ENCODE measurements around the gene C1S.

C1S gene

GRCh38 chr12:7079826-7080125 lies 19.3 kb downstream of the C1S start:
- no peak for DNase-seq

GRCh38 chr12:7081037-7081436 lies 20.5 kb downstream of the C1S start:
- DNase-seq = no peak

- no peak for DNase-seq
Observed at GRCh38 chr12:7083125-7083524, 22.6 kb downstream of the C1S start.

GRCh38 chr12:7089196-7089871 lies 28.8 kb downstream of the C1S start:
- DNase-seq = no peak

- DNase-seq = no peak
Observed at GRCh38 chr12:7090222-7090998, 29.9 kb downstream of the C1S start.

GRCh38 chr12:7091171-7091570 lies 30.7 kb downstream of the C1S start:
- DNase-seq = no peak

- no peak for DNase-seq
Observed at GRCh38 chr12:7091660-7092228, 31.2 kb downstream of the C1S start.

GRCh38 chr12:7092229-7092985 lies 31.9 kb downstream of the C1S start, which contains the start of gene C1R:
Gene C1R (minus strand): TSS chr12:7092445. CDS start chr12:7092388, 57 bp downstream.
- DNase-seq = peak; percentile 70

- no peak for DNase-seq
Observed at GRCh38 chr12:7092986-7093460, 32.5 kb downstream of the C1S start.

GRCh38 chr12:7093486-7093885 lies 33.0 kb downstream of the C1S start:
- DNase-seq = no peak

- no peak for DNase-seq
Observed at GRCh38 chr12:7093892-7094291, 33.4 kb downstream of the C1S start.

- no peak for DNase-seq
Observed at GRCh38 chr12:7096006-7096932, 35.8 kb downstream of the C1S start.

GRCh38 chr12:7096979-7097378 lies 36.5 kb downstream of the C1S start:
- DNase-seq = no peak

- DNase-seq = no peak
Observed at GRCh38 chr12:7099290-7099996, 38.9 kb downstream of the C1S start.

GRCh38 chr12:7100239-7100638 lies 39.7 kb downstream of the C1S start:
- DNase-seq = no peak

GRCh38 chr12:7101047-7101693 lies 40.7 kb downstream of the C1S start:
- DNase-seq = no peak

- DNase-seq = no peak
Observed at GRCh38 chr12:7101694-7102131, 41.2 kb downstream of the C1S start.

GRCh38 chr12:7102582-7102981 lies 42.1 kb downstream of the C1S start:
- DNase-seq = no peak

- DNase-seq = no peak
Observed at GRCh38 chr12:7103837-7104584, 43.5 kb downstream of the C1S start.

- no peak for DNase-seq
Observed at GRCh38 chr12:7106082-7106481, 45.6 kb downstream of the C1S start.

Data from activated CD4-positive, alpha-beta T cell treated with anti-CD3 and anti-CD28 coated beads, Interleukin-2, Interleukin-6, amounts not matched to agents 100 ng/mL and 50 ng/mL, durations not matched to agents 16 hours and 8 hours (primary cell).